Mesangial cell (primary cell): Measurements from ENCODE around the gene ZNF426. TPM values are rescaled to one million over a fixed set of nuclear protein-coding genes. Genes with fewer than 3 reads are reported as not detected.

Experiments used
- total RNA-seq: library from RNA; depleted of rRNA; stranded (reverse); fragments of >200 nt; gene quantifications from 2 replicates; pipeline ENCODE4 v1.2.3, GENCODE V29; 2015

ZNF426 gene
- total RNA-seq = 6.8 and 11.9 TPM in 2 replicates

GRCh38 chr19:9538183-9539058 lies at the start of gene ZNF426:
Gene ZNF426 (minus strand): TSS chr19:9538645. CDS start chr19:9536232, 2,413 bp downstream.

GRCh38 chr19:9584073-9584833 lies 45.8 kb upstream of the ZNF426 start, which contains the start of gene ZNF121:
Gene ZNF121 (minus strand): TSS chr19:9584504. CDS start chr19:9568097, 16,407 bp downstream.

GRCh38 chr19:9498183-9498902 lies 40.1 kb downstream of the ZNF426 start, which contains the start of gene ZNF560:
Gene ZNF560 (minus strand): TSS chr19:9498616. CDS start chr19:9475313, 23,303 bp downstream.

Other genes starting within 250 kb of the ZNF426 start
- gene ZNF699, start 228.8 kb downstream of the ZNF426 start, total RNA-seq = 8.5 and 10.5 TPM in 2 replicates
- gene ZNF559, start 214.5 kb downstream of the ZNF426 start, total RNA-seq = 2.1 and 8.2 TPM in 2 replicates
- 0.81 and 3.2 TPM in 2 replicates for gene ZNF177, start 175.6 kb downstream of the ZNF426 start, total RNA-seq
- gene ZNF266, start 103.1 kb downstream of the ZNF426 start, total RNA-seq = 6.2 and 11.4 TPM in 2 replicates
- gene ZNF560, start 40.0 kb downstream of the ZNF426 start, total RNA-seq = 0.49 TPM in 1 of 2 replicates, not detected in the other
- 16.9 and 18.6 TPM in 2 replicates for gene ZNF121, start 45.9 kb upstream of the ZNF426 start, total RNA-seq
- 13.0 and 21.8 TPM in 2 replicates for gene ZNF561, start 82.6 kb upstream of the ZNF426 start, total RNA-seq
- gene ZNF562, start 136.5 kb upstream of the ZNF426 start, total RNA-seq = 13.8 and 22.7 TPM in 2 replicates
- 2.9 and 6.7 TPM in 2 replicates for gene ZNF846, start 230.1 kb upstream of the ZNF426 start, total RNA-seq